GM12865 (cell line): ENCODE results near the gene PRXL2A.

Experiments used
- DNase-seq: peaks from one replicate; pipeline ENCODE4 v3.0.0; 2010; ENCODE audit warnings: low read depth
- H3K4me3 ChIP-seq: 2 replicates; pipeline ENCODE4 v1.5.1; 2011; ENCODE audit warnings: mild to moderate bottlenecking, low read depth, low read length, control low read depth
- CTCF ChIP-seq: IDR thresholded peaks from 2 replicates; pipeline ENCODE4 v1.5.1; 2011; ENCODE audit warnings: low read length, control low read depth, low read depth, inconsistent platforms; ENCODE audit not compliant: insufficient read depth; ENCODE audit errors: missing control alignments

Gene PRXL2A

GRCh38 chr10:80455461-80456349 is 47.4 kb downstream of the PRXL2A start:
- TF ChIP-seq CTCF = no peak
- H3K4me3 ChIP-seq = peak overlapping the region; percentile 56

GRCh38 chr10:80457554-80458262 is 49.4 kb downstream of the PRXL2A start:
- TF ChIP-seq CTCF = no peak
- H3K4me3 ChIP-seq = no peak overlapping the region
- DNase-seq = no peak

More at GRCh38 chr10:80455461-80456349, 47.4 kb downstream of the PRXL2A start:
- DNase-seq = peak; percentile 21

DNA sequence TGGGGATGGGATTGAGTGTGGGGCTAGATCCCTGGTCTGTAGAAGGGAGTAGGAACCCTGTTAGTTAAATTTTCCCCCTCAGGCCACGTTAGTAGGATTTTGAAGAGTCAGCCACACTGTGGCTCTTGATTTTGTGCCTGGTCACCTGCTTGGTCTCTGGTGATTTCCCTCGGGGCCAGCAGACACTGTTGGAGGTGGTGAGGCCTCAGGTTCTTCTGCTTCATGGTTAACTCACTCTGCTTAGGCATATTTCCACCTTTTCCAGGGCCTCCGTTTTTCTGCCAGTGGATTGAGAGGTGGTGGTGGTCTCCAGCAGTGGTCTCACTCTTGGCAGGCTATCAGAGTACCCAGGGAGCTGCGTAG is 49.9 kb downstream of the PRXL2A start:
- no peak for DNase-seq
- no peak overlapping the region for H3K4me3 ChIP-seq

DNA sequence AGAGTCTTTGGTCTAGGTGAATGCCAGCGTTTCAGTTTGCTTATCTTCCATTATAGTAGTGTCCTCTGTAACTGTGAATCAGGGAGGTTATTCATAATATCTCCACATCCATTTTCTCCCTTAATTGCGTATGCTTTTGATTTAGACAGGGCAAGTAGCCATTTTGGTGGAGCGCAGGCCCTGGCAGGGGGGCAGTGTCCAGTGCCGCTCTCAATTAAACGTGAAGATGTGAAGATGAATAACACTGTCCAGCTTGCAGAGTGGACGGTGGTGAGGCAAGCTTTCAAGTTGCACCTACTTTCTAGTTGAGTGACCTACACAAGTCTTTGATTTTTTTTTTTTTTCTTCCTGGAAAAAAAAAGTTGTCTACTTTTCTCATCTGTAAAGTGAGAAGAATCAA is 50.3 kb downstream of the PRXL2A start:
- no peak overlapping the region for H3K4me3 ChIP-seq
- no peak for DNase-seq
- no peak for TF ChIP-seq CTCF

More for the DNA sequence above, 49.9 kb downstream of the PRXL2A start:
- TF ChIP-seq CTCF = no peak

GRCh38 chr10:80459047-80459865 is 50.9 kb downstream of the PRXL2A start:
- H3K4me3 ChIP-seq = peak overlapping the region; percentile 3; the same call in 1 of the 2 replicates
- TF ChIP-seq CTCF = peak; percentile 12
- DNase-seq = peak; percentile 89

GRCh38 chr10:80460399-80461207 is 52.3 kb downstream of the PRXL2A start:
- DNase-seq = peak; percentile 14
- no peak for TF ChIP-seq CTCF
- no peak overlapping the region for H3K4me3 ChIP-seq
